Measurements from ENCODE around the gene WDSUB1.

Gene WDSUB1

DNA sequence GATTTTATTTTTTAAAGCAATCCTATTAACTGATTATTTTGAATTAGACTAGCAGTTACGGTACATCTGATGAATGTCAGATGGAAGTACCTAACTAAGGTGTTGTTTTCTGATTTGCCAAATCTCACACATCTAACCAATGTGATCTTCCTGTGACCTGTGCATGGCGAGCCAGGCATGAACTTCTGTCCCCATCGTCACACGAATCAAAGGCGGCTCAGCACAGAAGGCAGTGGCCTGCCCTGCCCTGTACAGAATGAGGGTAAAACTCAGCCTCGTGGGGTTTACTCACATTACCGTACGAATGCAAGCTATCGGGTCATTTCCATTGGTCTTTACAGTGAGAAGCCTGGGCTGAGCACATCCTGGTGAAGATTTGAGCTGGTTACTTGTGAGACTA, 87.3 kb downstream of the WDSUB1 start:
- DNase-seq (ENCODE audit: low read depth in 3 of 3) = no peak

DNA sequence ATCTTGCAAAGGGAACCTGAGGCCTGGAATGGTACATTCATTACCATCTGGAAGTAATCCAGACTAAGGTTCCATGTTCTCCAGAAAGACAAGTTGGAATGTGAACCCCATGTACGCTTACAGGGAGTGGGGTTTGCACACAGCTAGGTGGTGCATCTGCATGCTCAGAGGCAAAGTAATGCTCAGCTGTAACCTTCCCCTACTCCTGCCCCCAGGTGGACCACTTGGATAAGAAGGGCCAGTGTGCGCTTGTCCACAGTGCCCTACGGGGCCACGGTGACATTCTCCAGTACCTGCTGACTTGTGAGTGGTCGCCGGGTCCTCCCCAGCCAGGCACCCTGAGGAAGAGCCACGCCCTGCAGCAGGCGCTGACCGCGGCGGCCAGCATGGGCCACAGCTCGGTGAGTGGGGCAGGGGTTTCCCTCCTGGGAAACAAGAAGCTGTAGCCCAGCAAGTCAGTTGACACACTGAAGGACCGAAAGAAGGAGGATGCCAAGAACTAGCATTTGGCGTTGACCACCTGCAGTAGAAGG, 90.0 kb downstream of the WDSUB1 start:
- no peak for DNase-seq (ENCODE audit: low read depth in 3 of 3)

- no peak for DNase-seq (ENCODE audit: low read depth in 3 of 3)
Measured at GRCh38 chr2:159195697-159196096, 90.8 kb downstream of the WDSUB1 start.

- DNase-seq (ENCODE audit: low read depth in 3 of 3) = no peak
Measured at GRCh38 chr2:159194241-159194640, 92.3 kb downstream of the WDSUB1 start.

DNA sequence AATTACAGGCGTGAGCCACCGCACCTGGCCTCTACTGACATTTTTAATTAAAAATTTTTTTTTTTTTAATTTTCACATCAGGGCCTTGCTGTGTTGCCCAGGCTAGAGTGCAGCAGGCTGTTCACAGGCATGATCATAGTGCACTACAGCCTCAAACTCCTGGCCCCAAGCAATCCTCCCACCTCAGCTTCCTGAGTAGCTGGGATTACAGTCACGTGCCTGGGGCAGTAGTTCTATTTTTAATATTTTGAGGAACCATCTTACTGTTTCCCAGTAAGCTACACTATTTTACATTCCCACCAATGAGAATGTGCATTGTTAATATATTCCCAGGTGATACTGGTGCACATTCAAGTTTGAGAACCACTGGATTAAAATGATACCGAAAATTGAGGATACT, 92.7 kb downstream of the WDSUB1 start:
- no peak for DNase-seq (ENCODE audit: low read depth in 3 of 3)

DNA sequence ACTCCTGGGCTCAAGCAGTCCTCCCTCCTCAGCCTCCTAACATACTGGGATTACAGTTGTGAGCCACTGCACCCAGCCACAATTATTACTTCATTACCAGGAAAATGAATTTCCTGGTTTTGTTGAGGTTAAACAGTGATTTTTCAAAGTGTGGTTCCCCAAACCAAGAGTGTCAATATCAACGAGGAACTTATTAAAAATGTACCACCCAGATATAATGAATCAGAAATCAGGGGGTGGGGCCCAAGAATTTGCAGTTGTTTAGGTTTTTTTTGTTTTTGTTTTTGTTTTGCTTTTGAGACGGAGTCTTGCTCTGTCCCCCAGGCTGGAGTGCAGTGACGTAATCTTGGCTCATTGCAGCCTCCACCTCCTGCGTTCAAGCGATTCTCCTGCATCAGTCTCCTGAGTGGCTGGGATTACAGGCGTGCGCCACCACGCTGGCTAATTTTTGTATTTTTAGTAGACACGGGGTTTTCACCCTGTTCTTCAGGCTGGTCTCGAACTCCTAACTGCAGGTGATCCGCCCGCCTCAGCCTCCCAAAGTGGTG, 94.1 kb downstream of the WDSUB1 start:
- DNase-seq (ENCODE audit: low read depth in 3 of 3) = no peak

DNA sequence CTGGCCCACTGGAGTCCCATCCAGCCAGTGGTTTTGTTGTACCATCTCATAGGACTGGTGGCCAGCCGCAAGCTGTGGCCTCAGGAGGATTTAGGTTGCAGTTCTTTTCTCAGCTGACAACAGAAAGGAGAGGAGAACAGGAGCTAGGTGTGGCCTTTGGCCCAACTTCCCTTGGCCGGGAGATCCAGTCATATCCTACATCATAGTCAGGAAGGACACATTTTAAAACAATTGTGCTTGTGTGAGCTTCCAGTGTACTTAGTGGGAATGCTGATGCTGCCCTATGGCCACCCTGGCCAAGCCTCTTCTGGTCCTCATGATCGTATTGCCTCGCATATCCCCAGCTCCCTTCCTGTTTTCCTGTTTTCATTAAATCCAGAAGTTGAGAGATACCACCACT, 98.1 kb downstream of the WDSUB1 start:
- DNase-seq (ENCODE audit: low read depth in 3 of 3) = no peak

GRCh38 chr2:159187106-159187505, 99.4 kb downstream of the WDSUB1 start:
- no peak for DNase-seq (ENCODE audit: low read depth in 3 of 3)

DNA sequence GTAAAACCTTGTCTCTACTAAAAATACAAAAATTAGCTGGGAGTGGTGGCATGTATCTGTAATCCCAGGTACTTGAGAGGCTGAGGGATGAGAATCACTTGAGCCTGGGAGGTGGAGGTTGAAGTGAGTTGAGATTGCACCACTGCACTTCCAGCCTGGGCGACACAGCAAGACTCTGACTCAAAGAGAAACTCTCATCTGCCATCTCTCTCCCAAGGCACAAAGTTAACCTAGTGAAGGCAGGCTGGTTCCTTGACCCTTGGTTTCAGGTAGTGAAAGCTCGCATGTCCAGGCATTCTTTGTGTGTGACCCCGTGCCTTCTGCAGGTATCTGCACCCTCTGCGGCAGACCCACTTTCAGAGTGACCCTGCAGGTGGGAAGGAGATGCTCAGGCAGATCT, 100.0 kb downstream of the WDSUB1 start:
- DNase-seq (ENCODE audit: low read depth in 3 of 3) = no peak

Data from stimulated activated CD4-positive, alpha-beta T cell treated with anti-CD3 and anti-CD28 coated beads, TNF-alpha, amount 100 ng/mL, for 48 hours (primary cell).